H1 (cell line): ENCODE measurements around the gene EPHB1. TPM values are rescaled to one million over a fixed set of nuclear protein-coding genes. Genes with fewer than 3 reads are reported as not detected.

ENCODE experiments used
- CTCF ChIA-PET: fragments of 300-600 bp; sonication (Branson Sonifier 250); formaldehyde crosslinking; loops from one replicate; lab custom pipeline; 2021; ENCODE audit not compliant: partially characterized antibody; lab: Charles Lee
- POLR2A ChIA-PET: fragments of 300-600 bp; sonication (Branson Sonifier 250); formaldehyde crosslinking; loops from one replicate; lab custom pipeline; 2021; ENCODE audit warnings: inconsistent platforms; ENCODE audit not compliant: partially characterized antibody; lab: Charles Lee
- DNase-seq, 2 experiments: peaks; one replicate each; pipeline versions ENCODE4 v3.0.0 to v3.0.0-alpha.2; 2010 to 2022; ENCODE audit warnings: low spot score in 2 of 2, low read depth in 1 of 2, mixed read lengths in 1 of 2
- FAIRE-seq: peaks from 2 replicates; lab custom pipeline; 2011; peaks lifted over from hg19 to GRCh38; lab: Jason Lieb, UNC
- H2AFZ ChIP-seq: 2 replicates; pipeline ENCODE4 v1.8.1; 2012; ENCODE audit warnings: low read length, inconsistent platforms
- H2AK5ac ChIP-seq: 2 replicates; pipeline ENCODE4 v1.6.1; 2013; ENCODE audit warnings: low read depth, low read length
- H2BK120ac ChIP-seq: replicated peaks from 2 replicates; pipeline ENCODE3; 2013; ENCODE audit warnings: low read depth, low read length, inconsistent platforms
- H2BK12ac ChIP-seq: 2 replicates; pipeline ENCODE4 v1.6.1; 2013; ENCODE audit warnings: low read depth, low read length
- H2BK15ac ChIP-seq: 2 replicates; pipeline ENCODE4 v1.6.1; 2013; ENCODE audit warnings: low read length
- H2BK20ac ChIP-seq: 2 replicates; pipeline ENCODE4 v1.6.1; 2013; ENCODE audit warnings: low read length
- H2BK5ac ChIP-seq: 2 replicates; pipeline ENCODE4 v1.6.1; 2013; ENCODE audit warnings: low read depth, low read length
- H3K14ac ChIP-seq: 2 replicates; pipeline ENCODE4 v1.6.1; 2013; ENCODE audit warnings: inconsistent platforms; ENCODE audit not compliant: insufficient read length
- H3K18ac ChIP-seq: 2 replicates; pipeline ENCODE4 v1.6.1; 2013; ENCODE audit warnings: low read length; ENCODE audit errors: extremely low read depth
- H3K23ac ChIP-seq: 2 replicates; pipeline ENCODE4 v1.6.1; 2013; ENCODE audit warnings: inconsistent platforms; ENCODE audit not compliant: insufficient read length
- H3K23me2 ChIP-seq: 2 replicates; pipeline ENCODE4 v1.6.1; 2013; ENCODE audit warnings: low read depth, low read length
- H3K27ac ChIP-seq: 2 replicates; pipeline ENCODE4 v1.6.1; 2011; ENCODE audit warnings: low read depth, low read length, inconsistent platforms
- H3K27me3 ChIP-seq, 4 experiments: replicated peaks in 1 of 4; 1 replicate in 1 of 4; 2 replicates in 3 of 4; pipeline versions ENCODE4 v1.6.1 to v1.8.1; 2011 to 2013; ENCODE audit warnings: low read length in 3 of 4, mild to moderate bottlenecking in 3 of 4, inconsistent platforms in 2 of 4, mixed read lengths in 2 of 4, moderate library complexity in 1 of 4; ENCODE audit not compliant: control insufficient read depth in 3 of 4, insufficient read depth in 3 of 4; ENCODE audit errors: extremely low read depth in 1 of 4
- H3K36me3 ChIP-seq, 4 experiments: 2 replicates each; pipeline versions ENCODE4 v1.6.1 to v1.8.1; 2011 to 2013; ENCODE audit warnings: mild to moderate bottlenecking in 4 of 4, low read length in 3 of 4, moderate library complexity in 2 of 4, control low read depth in 1 of 4, inconsistent platforms in 1 of 4; ENCODE audit not compliant: insufficient read depth in 4 of 4, control insufficient read depth in 2 of 4
- H3K4ac ChIP-seq: replicated peaks from 2 replicates; pipeline ENCODE3; 2013; ENCODE audit warnings: low read length, low read depth, mixed read lengths, inconsistent platforms; ENCODE audit not compliant: insufficient read length
- H3K4me1 ChIP-seq, 4 experiments: replicated peaks in 1 of 4; 1 replicate in 1 of 4; 2 replicates in 3 of 4; pipeline versions ENCODE4 v1.6.1 to v1.8.1; 2011 to 2013; ENCODE audit warnings: low read length in 3 of 4, inconsistent platforms in 2 of 4, mixed read lengths in 1 of 4; ENCODE audit not compliant: insufficient read depth in 4 of 4, control insufficient read depth in 3 of 4
- H3K4me2 ChIP-seq, 2 experiments: 2 replicates each; pipeline versions ENCODE4 v1.6.1 to v1.8.1; 2011 to 2013; ENCODE audit warnings: low read depth in 2 of 2, low read length in 2 of 2, control low read depth in 1 of 2, inconsistent platforms in 1 of 2, mild to moderate bottlenecking in 1 of 2; ENCODE audit not compliant: insufficient read depth in 1 of 2
- H3K4me3 ChIP-seq, 4 experiments: fragments of 200-600, 300-600 bp in 1 of 4; sonication (generic), shearing (Covaris generic), sonication (Bioruptor Twin) in 1 of 4; 2 replicates each; pipeline versions ENCODE4 v1.5.1 to v1.8.1; 2011 to 2016; ENCODE audit warnings: low read length in 4 of 4, low read depth in 3 of 4, control low read depth in 2 of 4, inconsistent platforms in 2 of 4, mild to moderate bottlenecking in 2 of 4, mixed read lengths in 1 of 4, moderate library complexity in 1 of 4; ENCODE audit not compliant: insufficient read depth in 2 of 4; ENCODE audit errors: extremely low read depth in 1 of 4
- H3K56ac ChIP-seq: replicated peaks from 2 replicates; pipeline ENCODE3; 2013; ENCODE audit warnings: low read depth, mild to moderate bottlenecking, mixed read lengths, low read length, inconsistent platforms; ENCODE audit not compliant: insufficient read length
- H3K79me1 ChIP-seq: 2 replicates; pipeline ENCODE4 v1.6.1; 2013; ENCODE audit warnings: low read depth, low read length, control low read depth
- H3K79me2 ChIP-seq, 2 experiments: 2 replicates each; pipeline versions ENCODE4 v1.6.1 to v1.8.1; 2012 to 2013; ENCODE audit warnings: low read length in 2 of 2, mild to moderate bottlenecking in 2 of 2, inconsistent platforms in 1 of 2; ENCODE audit not compliant: insufficient read depth in 2 of 2, control insufficient read depth in 1 of 2
- H3K9ac ChIP-seq, 4 experiments: replicated peaks in 1 of 4; 1 replicate in 1 of 4; 2 replicates in 3 of 4; pipeline versions ENCODE4 v1.6.1 to v1.8.1; 2011 to 2013; ENCODE audit warnings: low read depth in 3 of 4, low read length in 3 of 4, control low read depth in 2 of 4, mild to moderate bottlenecking in 2 of 4, moderate library complexity in 2 of 4, inconsistent platforms in 1 of 4; ENCODE audit errors: extremely low read depth in 1 of 4
- H3K9me3 ChIP-seq, 2 experiments: 2 replicates each; pipeline versions ENCODE4 v1.6.1 to v1.8.1; 2012 to 2013; ENCODE audit warnings: mild to moderate bottlenecking in 2 of 2, moderate library complexity in 2 of 2, control low read depth in 1 of 2, inconsistent platforms in 1 of 2, low read depth in 1 of 2, low read length in 1 of 2, mixed read lengths in 1 of 2; ENCODE audit not compliant: insufficient read depth in 2 of 2
- H4K20me1 ChIP-seq, 2 experiments: replicated peaks in 1 of 2; 2 replicates each; pipeline versions ENCODE3 to v1.8.1; 2011 to 2013; ENCODE audit warnings: inconsistent platforms in 2 of 2, low read length in 2 of 2, mild to moderate bottlenecking in 1 of 2; ENCODE audit not compliant: insufficient read depth in 2 of 2, control insufficient read depth in 1 of 2
- H4K5ac ChIP-seq: 2 replicates; pipeline ENCODE4 v1.6.1; 2013; ENCODE audit warnings: low read length, low read depth, mixed read lengths, inconsistent platforms; ENCODE audit not compliant: insufficient read length
- H4K8ac ChIP-seq: 2 replicates; pipeline ENCODE4 v1.8.0; 2013; ENCODE audit warnings: mild to moderate bottlenecking, moderate library complexity, low read length, inconsistent platforms; ENCODE audit not compliant: insufficient read depth; ENCODE audit errors: extremely low read depth
- H4K91ac ChIP-seq: replicated peaks from 2 replicates; pipeline ENCODE3; 2013; ENCODE audit warnings: low read length, mixed read lengths, inconsistent platforms; ENCODE audit not compliant: insufficient read length
- CEBPB ChIP-seq: IDR thresholded peaks from 2 replicates; pipeline ENCODE4 v1.6.1; 2012; ENCODE audit warnings: low read depth, low read length
- CREB1 ChIP-seq: IDR thresholded peaks from 2 replicates; pipeline ENCODE4 v1.6.1; 2012; ENCODE audit warnings: inconsistent platforms
- E2F6 ChIP-seq: IDR thresholded peaks from 2 replicates; pipeline ENCODE4 v1.6.1; 2012; ENCODE audit warnings: inconsistent platforms
- EGR1 ChIP-seq: IDR thresholded peaks from 2 replicates; pipeline ENCODE4 v1.6.1; 2011; ENCODE audit warnings: low read depth, low read length, borderline replicate concordance
- NANOG ChIP-seq: IDR thresholded peaks from 2 replicates; pipeline ENCODE4 v1.6.1; 2011; ENCODE audit warnings: low read length, low read depth, mild to moderate bottlenecking, inconsistent platforms; ENCODE audit not compliant: insufficient read depth, poor library complexity, severe bottlenecking
- POU5F1 ChIP-seq: IDR thresholded peaks from 2 replicates; pipeline ENCODE4 v1.6.1; 2011; ENCODE audit warnings: low read depth, mild to moderate bottlenecking, low read length, moderate library complexity
- TAF7 ChIP-seq: optimal IDR thresholded peaks from 2 replicates; pipeline ENCODE3; 2011; ENCODE audit warnings: low read depth, mild to moderate bottlenecking, inconsistent platforms, low read length, moderate library complexity, borderline replicate concordance
- TBP ChIP-seq: IDR thresholded peaks from 2 replicates; pipeline ENCODE4 v1.6.1; 2011; ENCODE audit warnings: low read depth, low read length, improper control_type of control experiment
- YY1 ChIP-seq: IDR thresholded peaks from 2 replicates; pipeline ENCODE4 v1.6.1; 2011; ENCODE audit warnings: low read depth, mild to moderate bottlenecking, low read length
- ZNF274 ChIP-seq: IDR thresholded peaks from 2 replicates; pipeline ENCODE4 v1.7.0; 2012; ENCODE audit warnings: low read length, borderline replicate concordance; ENCODE audit errors: extremely low read depth
- polyA plus RNA-seq, 7 experiments: library from polyadenylated mRNA; depleted of rRNA in 3 of 7; stranded (reverse) in 5 of 7; unstranded in 2 of 7; fragments of >200 nt in 5 of 7; fragments of 200-250 nt in 2 of 7; gene quantifications; 1 replicate in 5 of 7; 2 replicates in 1 of 7; 4 replicates in 1 of 7; pipeline versions ENCODE4 v1.2.1 to v1.2.3, GENCODE V29; 2011 to 2013; ENCODE audit warnings: missing spikeins in 2 of 7, mixed read lengths in 2 of 7
- total RNA-seq: library from RNA; stranded (reverse); fragmentation: NEBNext Ultra II Directional; extraction: Animal tissue kit (Norgen Biotek cat#: 25700); gene quantifications from 2 replicates; pipeline ENCODE4 v1.2.1, GENCODE V29; 2021
- TF ChIP-seq, protein P1 (sequence below): IDR thresholded peaks from 2 replicates; pipeline ENCODE4 v1.6.1; 2012; ENCODE audit warnings: low read length, inconsistent platforms

Gene EPHB1
- total and polyA plus RNA-seq, 2 of the 8 experiments (the other 6 are each of a cell fraction or from before 2014, with no cell fraction given): 3.5 to 5.9 TPM

GRCh38 chr3:135071483-135071882, 276.4 kb downstream of the EPHB1 start:
- Histone ChIP-seq H2AK5ac (no peak overlapping the region), H2BK15ac (no peak overlapping the region)
- POLR2A ChIA-PET: no interaction called here

More at GRCh38 chr3:135071483-135071882, 276.4 kb downstream of the EPHB1 start:
- Histone ChIP-seq H4K91ac (no peak overlapping the region), H3K79me1 (no peaks in the 10 kb centered on the region), H4K20me1 (no peaks in the 10 kb centered on the region), H3K4me3 (no peak overlapping the region), H3K9me3 (peaks cover 3 to 6% of the 10 kb centered on the region in 2 experiments; a peak in 2 of 4 replicates), H3K56ac (no peak overlapping the region), H4K8ac (no peak overlapping the region), H3K9ac (no peak overlapping the region), H2AFZ (no peak overlapping the region), H3K36me3 (no peaks in the 10 kb centered on the region), H2BK20ac (no peak overlapping the region), H3K4me2 (no peak overlapping the region), H3K4me1 (0 out of 7 replicates have a peak, but pooled peaks cover 0 to 2% (median 0%) of the 10 kb centered on the region in 4 experiments), H3K23me2 (no peaks in the 10 kb centered on the region), H2BK5ac (no peak overlapping the region), H3K14ac (no peak overlapping the region), H3K79me2 (no peaks in the 10 kb centered on the region), H3K18ac (no peak overlapping the region), H3K23ac (no peak overlapping the region), H2BK12ac (no peak overlapping the region), H4K5ac (no peak overlapping the region), H3K4ac (no peak overlapping the region), H3K27ac (no peak overlapping the region), H3K27me3 (no peaks in the 10 kb centered on the region), H2BK120ac (no peak overlapping the region)
- FAIRE-seq (no peak), DNase-seq (no peak)
- no peak for TF ChIP-seq CREB1
- TF ChIP-seq E2F6: no peak
- TF ChIP-seq YY1: no peak
- no peak for TF ChIP-seq CEBPB
- TF ChIP-seq, protein P1, sequence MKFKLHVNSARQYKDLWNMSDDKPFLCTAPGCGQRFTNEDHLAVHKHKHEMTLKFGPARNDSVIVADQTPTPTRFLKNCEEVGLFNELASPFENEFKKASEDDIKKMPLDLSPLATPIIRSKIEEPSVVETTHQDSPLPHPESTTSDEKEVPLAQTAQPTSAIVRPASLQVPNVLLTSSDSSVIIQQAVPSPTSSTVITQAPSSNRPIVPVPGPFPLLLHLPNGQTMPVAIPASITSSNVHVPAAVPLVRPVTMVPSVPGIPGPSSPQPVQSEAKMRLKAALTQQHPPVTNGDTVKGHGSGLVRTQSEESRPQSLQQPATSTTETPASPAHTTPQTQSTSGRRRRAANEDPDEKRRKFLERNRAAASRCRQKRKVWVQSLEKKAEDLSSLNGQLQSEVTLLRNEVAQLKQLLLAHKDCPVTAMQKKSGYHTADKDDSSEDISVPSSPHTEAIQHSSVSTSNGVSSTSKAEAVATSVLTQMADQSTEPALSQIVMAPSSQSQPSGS: no peak
- TF ChIP-seq POU5F1: no peak
- TF ChIP-seq TAF7: no peak
- TF ChIP-seq ZNF274: no peak
- TF ChIP-seq TBP: no peak
- TF ChIP-seq EGR1: no peak
- TF ChIP-seq NANOG: no peak
- CTCF ChIA-PET: interaction anchor here (1.3 to 3.2 kb wide), 2 partner anchors 12 to 61 kb away, joined by 3 to 9 read pairs; no protein-coding TSS in a partner anchor
